ENCODE data around the gene MADCAM1.

The MADCAM1 gene

GRCh38 chr19:530134-531008, 34.1 kb downstream of the MADCAM1 start:
- Mint-ChIP-seq H3K27me3 (ENCODE audit: low read depth) (no peaks in the 10 kb centered on the region), H3K4me3 (peak overlapping the region; percentile 82 to 88 (median 85)), H3K9me3 (no peaks in the 10 kb centered on the region), H3K27ac (peak overlapping the region; percentile 42 to 92 (median 70)), H3K36me3 (ENCODE audit: low read depth) (no peaks in the 10 kb centered on the region), H3K4me1 (peaks cover 17% of the 10 kb centered on the region)
- TF ChIP-seq, protein P1, sequence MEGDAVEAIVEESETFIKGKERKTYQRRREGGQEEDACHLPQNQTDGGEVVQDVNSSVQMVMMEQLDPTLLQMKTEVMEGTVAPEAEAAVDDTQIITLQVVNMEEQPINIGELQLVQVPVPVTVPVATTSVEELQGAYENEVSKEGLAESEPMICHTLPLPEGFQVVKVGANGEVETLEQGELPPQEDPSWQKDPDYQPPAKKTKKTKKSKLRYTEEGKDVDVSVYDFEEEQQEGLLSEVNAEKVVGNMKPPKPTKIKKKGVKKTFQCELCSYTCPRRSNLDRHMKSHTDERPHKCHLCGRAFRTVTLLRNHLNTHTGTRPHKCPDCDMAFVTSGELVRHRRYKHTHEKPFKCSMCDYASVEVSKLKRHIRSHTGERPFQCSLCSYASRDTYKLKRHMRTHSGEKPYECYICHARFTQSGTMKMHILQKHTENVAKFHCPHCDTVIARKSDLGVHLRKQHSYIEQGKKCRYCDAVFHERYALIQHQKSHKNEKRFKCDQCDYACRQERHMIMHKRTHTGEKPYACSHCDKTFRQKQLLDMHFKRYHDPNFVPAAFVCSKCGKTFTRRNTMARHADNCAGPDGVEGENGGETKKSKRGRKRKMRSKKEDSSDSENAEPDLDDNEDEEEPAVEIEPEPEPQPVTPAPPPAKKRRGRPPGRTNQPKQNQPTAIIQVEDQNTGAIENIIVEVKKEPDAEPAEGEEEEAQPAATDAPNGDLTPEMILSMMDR (IDR thresholded peaks at IDR 0.05; ENCODE audit: unreplicated experiment in 3 of 3) = no peak

DNA sequence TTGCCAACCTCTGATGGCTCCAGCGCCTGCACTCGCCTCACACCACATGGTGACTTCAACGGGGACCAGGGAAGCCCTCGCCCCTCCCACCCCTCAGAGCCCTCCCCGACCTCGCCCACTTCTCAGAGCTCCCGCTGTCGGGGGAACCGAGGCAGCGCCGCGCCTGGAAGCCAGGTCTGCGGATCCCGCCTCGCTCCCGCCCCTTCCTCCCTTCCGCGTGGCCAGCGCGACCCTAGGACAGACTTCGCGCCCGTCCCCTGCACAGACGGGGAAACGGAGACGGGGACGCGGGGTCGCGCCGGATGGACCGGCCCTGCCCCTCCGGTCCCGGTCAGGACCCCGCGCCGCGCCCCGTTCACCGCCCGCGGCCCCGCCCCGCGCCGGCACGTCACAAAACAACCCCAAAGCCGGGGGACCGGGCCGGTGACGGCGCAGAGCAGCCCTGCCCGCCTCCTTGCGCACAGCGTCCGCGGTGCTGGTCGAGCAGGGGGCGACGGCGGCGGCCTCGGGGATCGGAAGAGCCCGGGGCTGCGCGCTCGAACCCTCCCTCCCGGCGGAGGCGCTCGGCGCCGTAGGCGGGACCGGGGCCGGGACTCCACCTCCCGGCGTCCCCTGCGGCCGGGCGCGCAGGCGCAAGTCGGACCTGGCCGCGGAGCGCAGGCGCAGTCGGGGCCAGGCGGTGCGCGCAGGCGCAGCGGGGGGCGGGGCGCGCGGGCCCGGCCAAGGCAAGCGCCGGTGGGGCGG, 34.9 kb downstream of the MADCAM1 start:
- Mint-ChIP-seq H3K4me1 (peaks cover 13% of the 10 kb centered on the region), H3K9me3 (no peaks in the 10 kb centered on the region), H3K4me3 (peak overlapping the region; percentile 82 to 88 (median 85)), H3K27me3 (ENCODE audit: low read depth) (no peaks in the 10 kb centered on the region), H3K27ac (peak overlapping the region; percentile 37 to 92 (median 70)), H3K36me3 (ENCODE audit: low read depth) (no peaks in the 10 kb centered on the region)
- TF ChIP-seq, protein P1 (IDR thresholded peaks at IDR 0.05; ENCODE audit: unreplicated experiment in 3 of 3) = no peak

DNA sequence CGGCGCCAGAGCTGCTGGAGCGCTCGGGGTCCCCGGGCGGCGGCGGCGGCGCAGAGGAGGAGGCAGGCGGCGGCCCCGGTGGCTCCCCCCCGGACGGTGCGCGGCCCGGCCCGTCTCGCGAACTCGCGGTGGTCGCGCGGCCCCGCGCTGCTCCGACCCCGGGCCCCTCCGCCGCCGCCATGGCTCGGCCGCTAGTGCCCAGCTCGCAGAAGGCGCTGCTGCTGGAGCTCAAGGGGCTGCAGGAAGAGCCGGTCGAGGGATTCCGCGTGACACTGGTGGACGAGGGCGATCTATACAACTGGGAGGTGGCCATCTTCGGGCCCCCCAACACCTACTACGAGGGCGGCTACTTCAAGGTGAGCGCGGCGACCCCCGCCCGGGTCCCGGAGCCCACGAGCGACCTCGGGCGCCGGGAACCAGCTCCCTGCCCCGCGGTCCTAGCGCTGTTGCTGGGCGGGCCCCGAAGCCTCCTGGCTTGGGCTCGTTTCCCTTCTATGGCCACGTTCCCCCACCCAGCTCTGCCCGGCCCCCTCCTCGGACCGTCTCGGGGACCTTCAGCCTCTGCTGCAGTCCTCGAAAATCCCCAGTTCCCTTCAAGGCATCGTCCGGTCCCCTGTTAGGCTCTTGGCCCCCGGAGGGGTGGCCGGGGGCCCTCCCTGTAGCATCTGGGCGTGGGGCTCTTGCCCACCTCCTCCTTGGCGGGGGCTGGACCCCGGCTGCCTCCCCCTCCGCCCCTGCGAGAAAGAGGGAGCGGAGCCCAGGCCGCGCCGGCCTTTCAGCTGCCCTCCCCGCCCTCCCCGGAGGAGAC, 35.7 kb downstream of the MADCAM1 start, which contains the start of gene CDC34:
TSS of gene CDC34 (plus strand) at position 8 of the 808 bp plus-strand sequence. CDS start at position 180, 172 bp downstream.
- TF ChIP-seq, protein P1 (IDR thresholded peaks at IDR 0.05; ENCODE audit: unreplicated experiment in 3 of 3) = no peak
- Mint-ChIP-seq H3K9me3 (no peaks in the 10 kb centered on the region), H3K27me3 (ENCODE audit: low read depth) (no peaks in the 10 kb centered on the region)

GRCh38 chr19:532561-533363, 36.5 kb downstream of the MADCAM1 start:
- TF ChIP-seq, protein P1 (IDR thresholded peaks at IDR 0.05; ENCODE audit: unreplicated experiment in 3 of 3) = peak; percentile 51 to 61 (median 56)
- peaks cover 13% of the 10 kb centered on the region for H3K4me1 Mint-ChIP-seq
- no peaks in the 10 kb centered on the region for H3K27me3 Mint-ChIP-seq (ENCODE audit: low read depth)
- H3K36me3 Mint-ChIP-seq (ENCODE audit: low read depth) = peaks cover 2% of the 10 kb centered on the region
- H3K4me3 Mint-ChIP-seq = peak overlapping the region; percentile 85 to 99 (median 95)
- H3K27ac Mint-ChIP-seq = peak overlapping the region; percentile 95 to 98 (median 97)
- H3K9me3 Mint-ChIP-seq = no peaks in the 10 kb centered on the region

More for the DNA sequence above, 35.7 kb downstream of the MADCAM1 start, which contains the start of gene CDC34:
- Mint-ChIP-seq H3K4me1 (peaks cover 13% of the 10 kb centered on the region), H3K36me3 (ENCODE audit: low read depth) (no peaks in the 10 kb centered on the region), H3K4me3 (peak within 1 kb of the TSS; percentile 85 to 99 (median 95)), H3K27ac (peak within 1 kb of the TSS; percentile 95 to 98 (median 97))
